Activated CD4-positive, alpha-beta T cell treated with anti-CD3 and anti-CD28 coated beads for 48 hours (primary cell): ENCODE results near the gene SMIM35.

Experiments
- DNase-seq: peaks from one replicate; pipeline ENCODE4 v3.0.0-alpha.2; 2020

The SMIM35 gene

GRCh38 chr11:118086913-118087768 lies at the start of gene SMIM35:
TSS of gene SMIM35 (minus strand) at chr11:118086963. CDS start at chr11:118086757, 206 bp downstream.
- DNase-seq, result no peak

GRCh38 chr11:118136341-118136740 lies 49.6 kb upstream of the SMIM35 start:
- no peak for DNase-seq

GRCh38 chr11:118135796-118136165 lies 49.0 kb upstream of the SMIM35 start:
- no peak for DNase-seq

GRCh38 chr11:118135051-118135795 lies 48.5 kb upstream of the SMIM35 start:
- DNase-seq, result no peak

- no peak for DNase-seq
These were observed 47.1 kb upstream of the SMIM35 start for GRCh38 chr11:118133816-118134215.

- no peak for DNase-seq
These were observed 45.8 kb upstream of the SMIM35 start for GRCh38 chr11:118132385-118133151.

GRCh38 chr11:118129471-118130172 lies 42.9 kb upstream of the SMIM35 start:
- no peak for DNase-seq

- DNase-seq, result no peak
These were observed 42.1 kb upstream of the SMIM35 start for GRCh38 chr11:118128721-118129470.

- DNase-seq, result no peak
These were observed 41.5 kb upstream of the SMIM35 start for GRCh38 chr11:118128310-118128709.

- DNase-seq, result peak; percentile 11
These were observed 39.5 kb upstream of the SMIM35 start for GRCh38 chr11:118126082-118126838.

GRCh38 chr11:118124929-118125535 lies 38.3 kb upstream of the SMIM35 start:
- no peak for DNase-seq

GRCh38 chr11:118120793-118121192 lies 34.0 kb upstream of the SMIM35 start:
- DNase-seq, result no peak

- no peak for DNase-seq
These were observed 31.2 kb upstream of the SMIM35 start for GRCh38 chr11:118117790-118118601.

- no peak for DNase-seq
These were observed 28.3 kb upstream of the SMIM35 start for GRCh38 chr11:118115048-118115447.

GRCh38 chr11:118114266-118114665 lies 27.5 kb upstream of the SMIM35 start:
- DNase-seq, result no peak

- no peak for DNase-seq
These were observed 26.1 kb upstream of the SMIM35 start for GRCh38 chr11:118112711-118113430.

- no peak for DNase-seq
These were observed 24.9 kb upstream of the SMIM35 start for GRCh38 chr11:118111744-118112035.

GRCh38 chr11:118111019-118111743 lies 24.4 kb upstream of the SMIM35 start:
- no peak for DNase-seq

- no peak for DNase-seq
These were observed 22.5 kb upstream of the SMIM35 start for GRCh38 chr11:118109231-118109630.
